Measurements from ENCODE around the gene ZNF778.

The ZNF778 gene

GRCh38 chr16:89174877-89175276 lies 42.6 kb upstream of the ZNF778 start:
- Histone ChIP-seq H3K36me3 (ENCODE audit: insufficient read depth, low read length) (no peaks in the 10 kb centered on the region), H3K27ac (ENCODE audit: low read depth, low read length) (no peak overlapping the region), H3K4me3 (ENCODE audit: low read depth in 1 of 2, low read length in 2 of 2) (no peak overlapping the region)

DNA sequence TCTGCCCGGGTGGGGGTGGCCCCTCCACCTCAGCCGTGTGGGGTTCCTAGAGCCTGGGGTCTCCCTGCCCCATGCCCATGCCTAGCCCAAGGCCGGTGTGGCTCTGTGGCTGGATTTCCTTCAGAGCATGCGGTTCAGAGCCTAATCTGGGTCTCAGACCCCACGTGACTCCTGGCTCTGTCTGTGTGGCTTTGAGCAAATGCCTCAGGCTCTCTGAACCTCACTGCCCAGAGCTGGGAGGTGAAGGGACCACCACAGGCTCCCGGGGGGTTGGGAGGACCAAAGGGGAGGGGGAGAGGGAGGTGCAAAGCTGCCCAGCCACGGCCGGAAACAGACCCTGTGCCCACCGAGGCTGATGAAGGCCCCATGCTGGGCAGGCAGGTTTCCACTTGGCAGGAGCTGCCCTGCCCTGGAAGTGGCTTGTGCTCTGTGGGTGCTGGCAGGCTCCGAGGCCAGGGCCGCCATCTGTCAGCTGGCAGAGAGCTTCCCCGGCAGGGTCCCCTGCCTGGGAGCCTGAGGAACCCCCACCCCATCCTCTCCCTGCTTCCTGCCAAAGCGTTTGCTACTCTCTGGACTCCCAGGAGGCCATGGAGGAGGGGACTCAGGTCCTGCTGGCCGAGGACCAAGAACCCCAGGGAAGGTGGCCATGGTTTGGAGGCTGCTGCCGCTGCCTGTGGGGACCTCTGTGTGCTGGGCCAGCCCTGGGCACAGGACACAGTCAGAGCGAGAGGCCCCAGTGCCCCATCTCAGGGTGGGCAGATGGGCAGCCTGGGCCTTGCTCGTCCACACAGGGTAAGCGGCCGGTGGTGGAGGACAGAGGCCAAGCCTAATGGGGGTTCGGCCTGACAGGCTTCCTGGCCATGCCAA lies 42.0 kb upstream of the ZNF778 start:
- Histone ChIP-seq H3K4me1 (ENCODE audit: insufficient read depth, low read length) (peaks cover 4% of the 10 kb centered on the region), H3K9ac (ENCODE audit: low read length) (no peak overlapping the region), H3K4me3 (ENCODE audit: low read depth in 1 of 2, low read length in 2 of 2) (no peak overlapping the region), H3K27me3 (ENCODE audit: control insufficient read depth in 1 of 2, insufficient read depth in 2 of 2, low read length in 2 of 2) (peaks cover 5 to 58% of the 10 kb centered on the region in 2 donors), H3K36me3 (ENCODE audit: insufficient read depth, low read length) (no peaks in the 10 kb centered on the region), H3K9me3 (ENCODE audit: low read length) (no peaks in the 10 kb centered on the region), H3K27ac (ENCODE audit: low read depth, low read length) (no peak overlapping the region)

More at GRCh38 chr16:89174877-89175276, 42.6 kb upstream of the ZNF778 start:
- H3K27me3 ChIP-seq (ENCODE audit: control insufficient read depth in 1 of 2, insufficient read depth in 2 of 2, low read length in 2 of 2), result peaks cover 12 to 64% of the 10 kb centered on the region in 2 donors
- no peaks in the 10 kb centered on the region for H3K9me3 ChIP-seq (ENCODE audit: low read length)
- H3K4me1 ChIP-seq (ENCODE audit: insufficient read depth, low read length), result peaks cover 4% of the 10 kb centered on the region
- no peak overlapping the region for H3K9ac ChIP-seq (ENCODE audit: low read length)

DNA sequence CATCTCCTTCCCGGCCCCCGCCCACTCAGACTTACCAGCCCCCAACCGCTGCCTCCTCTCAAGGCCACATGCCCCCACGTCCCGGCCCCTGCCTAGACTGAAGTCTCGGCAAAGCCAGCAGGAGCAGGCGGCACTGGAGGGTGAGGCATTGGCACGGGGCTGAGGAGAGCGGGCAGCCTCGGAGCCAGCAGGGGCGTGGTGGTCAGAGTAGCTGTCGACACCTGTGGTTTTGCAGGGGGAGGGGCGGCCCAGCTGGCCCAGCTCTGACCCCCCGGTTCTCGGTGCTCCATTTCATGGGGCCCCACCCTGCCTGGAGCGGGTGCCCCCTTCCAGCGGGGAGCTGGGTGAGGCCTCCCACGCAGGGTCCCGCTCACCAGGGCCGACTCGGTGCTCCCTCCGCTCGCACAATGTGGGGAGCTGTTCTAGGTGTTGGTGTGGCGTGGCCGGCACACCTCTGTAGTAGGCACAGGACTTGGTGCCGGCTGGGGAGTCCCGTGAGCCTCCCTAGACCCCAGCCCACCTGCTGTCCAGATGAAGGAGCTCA lies 41.3 kb upstream of the ZNF778 start:
- Histone ChIP-seq H3K4me3 (ENCODE audit: low read depth in 1 of 2, low read length in 2 of 2) (no peak overlapping the region), H3K27ac (ENCODE audit: low read depth, low read length) (no peak overlapping the region), H3K4me1 (ENCODE audit: insufficient read depth, low read length) (no peaks in the 10 kb centered on the region), H3K9me3 (ENCODE audit: low read length) (no peaks in the 10 kb centered on the region), H3K27me3 (ENCODE audit: control insufficient read depth in 1 of 2, insufficient read depth in 2 of 2, low read length in 2 of 2) (peaks cover 0 to 51% of the 10 kb centered on the region in 2 donors), H3K9ac (ENCODE audit: low read length) (no peak overlapping the region), H3K36me3 (ENCODE audit: insufficient read depth, low read length) (no peaks in the 10 kb centered on the region)

GRCh38 chr16:89176717-89177116 lies 40.8 kb upstream of the ZNF778 start:
- no peaks in the 10 kb centered on the region for H3K4me1 ChIP-seq (ENCODE audit: insufficient read depth, low read length)
- no peak overlapping the region for H3K27ac ChIP-seq (ENCODE audit: low read depth, low read length)
- no peaks in the 10 kb centered on the region for H3K9me3 ChIP-seq (ENCODE audit: low read length)
- H3K9ac ChIP-seq (ENCODE audit: low read length), result no peak overlapping the region
- no peak overlapping the region for H3K4me3 ChIP-seq (ENCODE audit: low read depth in 1 of 2, low read length in 2 of 2)
- peaks cover 0 to 49% of the 10 kb centered on the region in 2 donors for H3K27me3 ChIP-seq (ENCODE audit: control insufficient read depth in 1 of 2, insufficient read depth in 2 of 2, low read length in 2 of 2)
- H3K36me3 ChIP-seq (ENCODE audit: insufficient read depth, low read length), result no peaks in the 10 kb centered on the region

GRCh38 chr16:89177501-89177900 lies 40.0 kb upstream of the ZNF778 start:
- Histone ChIP-seq H3K4me3 (ENCODE audit: low read depth in 1 of 2, low read length in 2 of 2) (no peak overlapping the region), H3K27me3 (ENCODE audit: control insufficient read depth in 1 of 2, insufficient read depth in 2 of 2, low read length in 2 of 2) (peaks cover 0 to 41% of the 10 kb centered on the region in 2 donors), H3K27ac (ENCODE audit: low read depth, low read length) (no peak overlapping the region), H3K9ac (ENCODE audit: low read length) (no peak overlapping the region), H3K9me3 (ENCODE audit: low read length) (no peaks in the 10 kb centered on the region), H3K4me1 (ENCODE audit: insufficient read depth, low read length) (no peaks in the 10 kb centered on the region), H3K36me3 (ENCODE audit: insufficient read depth, low read length) (no peaks in the 10 kb centered on the region)

GRCh38 chr16:89178453-89179147 lies 38.9 kb upstream of the ZNF778 start:
- no peaks in the 10 kb centered on the region for H3K4me1 ChIP-seq (ENCODE audit: insufficient read depth, low read length)
- peaks cover 0 to 35% of the 10 kb centered on the region in 2 donors for H3K27me3 ChIP-seq (ENCODE audit: control insufficient read depth in 1 of 2, insufficient read depth in 2 of 2, low read length in 2 of 2)

GRCh38 chr16:89179148-89179484 lies 38.4 kb upstream of the ZNF778 start:
- H3K4me3 ChIP-seq (ENCODE audit: low read depth in 1 of 2, low read length in 2 of 2), result no peak overlapping the region
- H3K9me3 ChIP-seq (ENCODE audit: low read length), result no peaks in the 10 kb centered on the region
- H3K4me1 ChIP-seq (ENCODE audit: insufficient read depth, low read length), result no peaks in the 10 kb centered on the region
- H3K36me3 ChIP-seq (ENCODE audit: insufficient read depth, low read length), result no peaks in the 10 kb centered on the region
- H3K27ac ChIP-seq (ENCODE audit: low read depth, low read length), result no peak overlapping the region
- H3K27me3 ChIP-seq (ENCODE audit: control insufficient read depth in 1 of 2, insufficient read depth in 2 of 2, low read length in 2 of 2), result peaks cover 0 to 33% of the 10 kb centered on the region in 2 donors
- no peak overlapping the region for H3K9ac ChIP-seq (ENCODE audit: low read length)

More at GRCh38 chr16:89178453-89179147, 38.9 kb upstream of the ZNF778 start:
- no peak overlapping the region for H3K4me3 ChIP-seq (ENCODE audit: low read depth in 1 of 2, low read length in 2 of 2)
- H3K27ac ChIP-seq (ENCODE audit: low read depth, low read length), result no peak overlapping the region
- H3K9ac ChIP-seq (ENCODE audit: low read length), result no peak overlapping the region
- H3K36me3 ChIP-seq (ENCODE audit: insufficient read depth, low read length), result no peaks in the 10 kb centered on the region
- H3K9me3 ChIP-seq (ENCODE audit: low read length), result no peaks in the 10 kb centered on the region

DNA sequence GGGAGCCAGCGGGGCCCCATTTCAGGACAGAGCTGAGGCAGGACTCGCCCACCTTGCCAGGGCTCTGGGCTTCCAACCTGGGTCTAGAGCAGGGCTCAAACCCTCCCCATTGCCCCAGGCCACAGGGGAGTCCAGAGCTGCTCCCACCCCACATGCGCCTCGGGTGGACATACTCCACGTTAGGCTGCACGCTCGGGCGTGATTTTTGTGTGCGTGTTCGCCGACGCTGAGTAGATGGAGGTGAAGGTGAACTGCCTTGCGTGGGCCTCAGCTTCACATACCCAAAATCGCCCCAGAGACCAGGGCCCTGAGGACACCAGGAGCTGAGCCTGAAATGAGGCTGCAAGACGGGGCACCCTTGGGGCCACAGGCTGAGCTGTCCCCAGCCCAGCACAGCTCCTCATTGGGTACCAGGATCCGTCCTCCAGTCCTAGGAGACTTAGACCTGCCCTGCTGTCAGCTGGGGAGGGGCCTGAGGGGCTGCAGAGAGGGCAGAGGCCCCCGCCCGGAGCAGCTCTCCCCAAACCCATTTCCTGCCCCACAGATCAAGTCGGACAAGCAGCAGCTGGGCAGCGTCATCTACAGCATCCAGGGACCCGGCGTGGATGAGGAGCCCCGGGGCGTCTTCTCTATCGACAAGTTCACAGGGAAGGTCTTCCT lies 37.7 kb upstream of the ZNF778 start:
- H3K9me3 ChIP-seq (ENCODE audit: low read length), result no peaks in the 10 kb centered on the region
- no peak overlapping the region for H3K9ac ChIP-seq (ENCODE audit: low read length)
- peaks cover 0 to 33% of the 10 kb centered on the region in 2 donors for H3K27me3 ChIP-seq (ENCODE audit: control insufficient read depth in 1 of 2, insufficient read depth in 2 of 2, low read length in 2 of 2)
- no peak overlapping the region for H3K4me3 ChIP-seq (ENCODE audit: low read depth in 1 of 2, low read length in 2 of 2)
- H3K4me1 ChIP-seq (ENCODE audit: insufficient read depth, low read length), result no peaks in the 10 kb centered on the region
- no peak overlapping the region for H3K27ac ChIP-seq (ENCODE audit: low read depth, low read length)
- no peaks in the 10 kb centered on the region for H3K36me3 ChIP-seq (ENCODE audit: insufficient read depth, low read length)

GRCh38 chr16:89183463-89183862 lies 34.0 kb upstream of the ZNF778 start:
- Histone ChIP-seq H3K4me1 (ENCODE audit: insufficient read depth, low read length) (no peaks in the 10 kb centered on the region), H3K4me3 (ENCODE audit: low read depth in 1 of 2, low read length in 2 of 2) (no peak overlapping the region), H3K27me3 (ENCODE audit: control insufficient read depth in 1 of 2, insufficient read depth in 2 of 2, low read length in 2 of 2) (peaks cover 0 to 21% of the 10 kb centered on the region in 2 donors), H3K36me3 (ENCODE audit: insufficient read depth, low read length) (no peaks in the 10 kb centered on the region), H3K9me3 (ENCODE audit: low read length) (no peaks in the 10 kb centered on the region), H3K27ac (ENCODE audit: low read depth, low read length) (no peak overlapping the region), H3K9ac (ENCODE audit: low read length) (no peak overlapping the region)

- no peaks in the 10 kb centered on the region for H3K9me3 ChIP-seq (ENCODE audit: low read length)
These were observed 33.4 kb upstream of the ZNF778 start for GRCh38 chr16:89183975-89184676.

DNA sequence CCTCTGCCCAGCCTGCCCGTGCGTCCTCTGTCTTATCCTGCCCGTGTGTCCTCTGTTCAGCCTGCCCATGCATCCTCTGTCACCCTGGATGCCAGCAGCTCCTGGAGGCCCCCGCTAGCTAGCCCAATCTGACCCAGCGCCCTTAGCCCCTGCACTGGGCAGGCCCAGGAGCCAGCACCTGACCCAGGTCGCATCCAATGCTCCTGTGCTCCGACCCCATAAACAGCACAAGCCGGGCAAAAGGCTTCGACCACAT lies 32.9 kb upstream of the ZNF778 start:
- no peak overlapping the region for H3K4me3 ChIP-seq (ENCODE audit: low read depth in 1 of 2, low read length in 2 of 2)
- H3K27ac ChIP-seq (ENCODE audit: low read depth, low read length), result no peak overlapping the region
- no peaks in the 10 kb centered on the region for H3K9me3 ChIP-seq (ENCODE audit: low read length)
- H3K4me1 ChIP-seq (ENCODE audit: insufficient read depth, low read length), result no peaks in the 10 kb centered on the region
- no peaks in the 10 kb centered on the region for H3K36me3 ChIP-seq (ENCODE audit: insufficient read depth, low read length)
- H3K27me3 ChIP-seq (ENCODE audit: control insufficient read depth in 1 of 2, insufficient read depth in 2 of 2, low read length in 2 of 2), result peaks cover 0 to 14% of the 10 kb centered on the region in 2 donors
- H3K9ac ChIP-seq (ENCODE audit: low read length), result no peak overlapping the region

More at GRCh38 chr16:89183975-89184676, 33.4 kb upstream of the ZNF778 start:
- peaks cover 0 to 14% of the 10 kb centered on the region in 2 donors for H3K27me3 ChIP-seq (ENCODE audit: control insufficient read depth in 1 of 2, insufficient read depth in 2 of 2, low read length in 2 of 2)
- H3K4me3 ChIP-seq (ENCODE audit: low read depth in 1 of 2, low read length in 2 of 2), result no peak overlapping the region
- no peak overlapping the region for H3K9ac ChIP-seq (ENCODE audit: low read length)
- H3K27ac ChIP-seq (ENCODE audit: low read depth, low read length), result no peak overlapping the region
- no peaks in the 10 kb centered on the region for H3K36me3 ChIP-seq (ENCODE audit: insufficient read depth, low read length)
- H3K4me1 ChIP-seq (ENCODE audit: insufficient read depth, low read length), result no peaks in the 10 kb centered on the region

All from muscle layer of colon (tissue), 2 donors.